GM08714 (cell line): ENCODE results near the gene ALDOB.

Source experiments
- H3K4me3 ChIP-seq: fragments of 200-500 bp; sonication (Bioruptor generic); 2 replicates; pipeline ENCODE4 v1.5.1; 2014; ENCODE audit warnings: mild to moderate bottlenecking, low read length, inconsistent platforms
- ZNF274 ChIP-seq: IDR thresholded peaks from 2 replicates; pipeline ENCODE4 v1.6.1; 2012; ENCODE audit warnings: mild to moderate bottlenecking, low read depth, low read length

The ALDOB gene

GRCh38 chr9:101435601-101436079 is at the start of gene ALDOB:
ALDOB (minus strand) TSS chr9:101435774; CDS start chr9:101430887, 4,887 bp downstream.
- no peak for TF ChIP-seq ZNF274
- no peak within 1 kb of the TSS for H3K4me3 ChIP-seq

- TF ChIP-seq ZNF274 = no peak
- no peak overlapping the region for H3K4me3 ChIP-seq
Observed at GRCh38 chr9:101484046-101484445, 48.5 kb upstream of the ALDOB start.

- no peak for TF ChIP-seq ZNF274
- no peak overlapping the region for H3K4me3 ChIP-seq
Observed at GRCh38 chr9:101481261-101481660, 45.7 kb upstream of the ALDOB start.

- no peak for TF ChIP-seq ZNF274
- H3K4me3 ChIP-seq = no peak overlapping the region
Observed at GRCh38 chr9:101480386-101480785, 44.8 kb upstream of the ALDOB start.

GRCh38 chr9:101479338-101480030 is 43.9 kb upstream of the ALDOB start:
- H3K4me3 ChIP-seq = no peak overlapping the region
- TF ChIP-seq ZNF274 = no peak

- no peak overlapping the region for H3K4me3 ChIP-seq
- TF ChIP-seq ZNF274 = no peak
Observed at GRCh38 chr9:101478906-101479305, 43.3 kb upstream of the ALDOB start.

GRCh38 chr9:101478444-101478843 is 42.9 kb upstream of the ALDOB start:
- no peak overlapping the region for H3K4me3 ChIP-seq
- no peak for TF ChIP-seq ZNF274

- TF ChIP-seq ZNF274 = no peak
- no peak overlapping the region for H3K4me3 ChIP-seq
Observed at GRCh38 chr9:101477736-101478135, 42.2 kb upstream of the ALDOB start.

- no peak for TF ChIP-seq ZNF274
- no peak overlapping the region for H3K4me3 ChIP-seq
Observed at GRCh38 chr9:101477214-101477613, 41.6 kb upstream of the ALDOB start.

- TF ChIP-seq ZNF274 = no peak
- H3K4me3 ChIP-seq = no peak overlapping the region
Observed at GRCh38 chr9:101476576-101477208, 41.1 kb upstream of the ALDOB start.

- no peak overlapping the region for H3K4me3 ChIP-seq
- TF ChIP-seq ZNF274 = no peak
Observed at GRCh38 chr9:101472891-101473290, 37.3 kb upstream of the ALDOB start.

GRCh38 chr9:101470929-101471328 is 35.4 kb upstream of the ALDOB start:
- H3K4me3 ChIP-seq = no peak overlapping the region
- TF ChIP-seq ZNF274 = no peak

- H3K4me3 ChIP-seq = no peak overlapping the region
- TF ChIP-seq ZNF274 = no peak
Observed at GRCh38 chr9:101470021-101470420, 34.4 kb upstream of the ALDOB start.

GRCh38 chr9:101469026-101469425 is 33.5 kb upstream of the ALDOB start:
- no peak overlapping the region for H3K4me3 ChIP-seq
- TF ChIP-seq ZNF274 = no peak

- H3K4me3 ChIP-seq = no peak overlapping the region
- TF ChIP-seq ZNF274 = no peak
Observed at GRCh38 chr9:101468116-101468515, 32.5 kb upstream of the ALDOB start.
